SH-SY5Y (cell line): ENCODE data around the gene KLHL3.

Experiments
- GATA2 ChIP-seq: IDR thresholded peaks from 2 replicates; pipeline ENCODE4 v1.6.1; 2011; ENCODE audit warnings: mild to moderate bottlenecking, low read depth, low read length
- GATA3 ChIP-seq: IDR thresholded peaks from 2 replicates; pipeline ENCODE4 v1.6.1; 2011; ENCODE audit warnings: low read depth, mild to moderate bottlenecking, low read length, moderate library complexity

Gene KLHL3

GRCh38 chr5:137611794-137612435 is 124.0 kb downstream of the KLHL3 start:
- TF ChIP-seq GATA3: no peak
- no peak for TF ChIP-seq GATA2

DNA sequence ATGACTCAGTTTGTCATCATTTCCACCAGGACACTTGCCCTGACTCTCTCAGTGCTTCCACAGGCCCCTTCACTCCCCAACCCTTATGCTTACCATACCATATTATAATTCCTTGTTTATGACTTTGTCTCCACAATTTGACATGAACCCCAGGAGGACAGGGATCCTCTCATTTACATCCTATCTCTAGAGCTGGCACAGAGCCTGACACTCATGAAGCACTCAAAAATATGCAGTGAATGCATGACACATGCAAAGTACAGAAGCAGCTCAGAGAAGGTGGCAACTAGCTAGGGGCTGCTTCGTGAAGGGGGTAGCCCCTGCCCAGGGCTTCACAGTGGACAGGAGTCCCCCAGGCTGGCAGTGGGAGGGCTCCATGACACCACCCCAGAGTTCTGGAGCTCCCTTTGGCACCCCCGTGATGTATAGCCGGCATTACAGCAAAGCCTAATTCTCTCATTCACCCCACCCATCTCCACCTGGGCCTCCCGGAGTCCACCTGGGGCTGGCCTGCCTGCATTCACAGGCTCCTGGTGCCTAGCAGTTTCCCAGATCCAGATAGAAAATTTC is 124.8 kb downstream of the KLHL3 start:
- TF ChIP-seq GATA3 (no peak), GATA2 (no peak)

- TF ChIP-seq GATA3: no peak
- TF ChIP-seq GATA2: no peak
These were observed 125.3 kb downstream of the KLHL3 start for GRCh38 chr5:137610598-137610997.

- no peak for TF ChIP-seq GATA3
- no peak for TF ChIP-seq GATA2
These were observed 126.8 kb downstream of the KLHL3 start for GRCh38 chr5:137609127-137609526.

- TF ChIP-seq GATA2: no peak
- no peak for TF ChIP-seq GATA3
These were observed 128.1 kb downstream of the KLHL3 start for GRCh38 chr5:137607771-137608170.

DNA sequence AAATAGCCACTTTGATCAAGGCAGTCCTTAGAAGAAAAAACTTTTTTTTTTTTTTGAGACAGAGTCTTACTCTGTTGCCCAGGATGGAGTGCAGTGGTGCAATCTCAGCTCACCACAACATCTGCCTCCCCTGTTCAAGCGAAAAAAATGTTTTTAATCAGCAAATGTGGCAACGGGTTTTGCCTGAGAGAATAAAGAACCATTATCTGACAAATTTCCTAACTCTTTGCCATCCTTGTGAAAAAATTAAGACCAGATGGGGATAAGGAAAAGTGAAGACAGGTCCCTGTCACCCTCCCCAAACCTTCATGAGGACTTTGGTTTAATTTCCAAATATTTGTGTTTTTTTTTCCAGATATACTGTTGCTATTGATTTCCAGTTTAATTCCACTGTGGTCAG is 129.5 kb downstream of the KLHL3 start:
- TF ChIP-seq GATA2: no peak
- TF ChIP-seq GATA3: no peak

GRCh38 chr5:137605411-137605810 is 130.5 kb downstream of the KLHL3 start:
- TF ChIP-seq GATA3: no peak
- no peak for TF ChIP-seq GATA2

DNA sequence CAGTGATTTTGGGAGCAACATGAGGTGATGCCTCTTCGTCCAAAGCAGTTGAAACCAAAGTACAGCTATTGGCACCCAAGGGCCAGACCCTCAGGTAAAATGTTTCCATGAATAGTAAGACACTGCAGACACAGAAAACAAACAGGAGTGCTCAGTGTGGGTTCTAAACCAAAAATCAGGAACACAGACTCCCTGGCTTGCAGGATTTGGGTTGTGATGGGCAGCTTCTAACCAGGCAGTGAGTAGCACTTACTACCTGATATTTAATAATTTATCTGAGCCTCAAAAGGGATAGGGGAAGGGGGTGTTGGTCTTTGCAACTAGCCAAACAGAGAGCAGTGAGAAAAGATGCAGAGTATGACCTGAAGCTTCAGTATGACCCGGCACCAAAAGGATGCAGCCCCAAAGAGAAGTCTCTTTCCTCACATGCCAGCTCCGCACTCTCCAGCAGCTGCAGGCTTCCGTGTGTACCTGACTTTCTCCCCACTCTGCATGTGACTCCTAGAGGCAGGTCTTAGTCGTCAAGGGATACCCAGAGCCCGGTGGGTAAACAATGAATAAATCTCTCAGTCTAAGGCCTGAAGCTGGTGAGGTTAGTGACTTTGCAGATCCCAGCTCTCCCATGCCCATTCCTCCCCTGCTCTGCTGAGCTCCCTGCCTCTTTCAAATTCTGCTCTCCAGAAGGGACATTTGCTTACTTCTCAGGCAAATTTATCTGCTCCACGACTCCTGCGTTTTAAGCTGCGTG is 131.4 kb downstream of the KLHL3 start:
- no peak for TF ChIP-seq GATA3
- TF ChIP-seq GATA2: no peak

DNA sequence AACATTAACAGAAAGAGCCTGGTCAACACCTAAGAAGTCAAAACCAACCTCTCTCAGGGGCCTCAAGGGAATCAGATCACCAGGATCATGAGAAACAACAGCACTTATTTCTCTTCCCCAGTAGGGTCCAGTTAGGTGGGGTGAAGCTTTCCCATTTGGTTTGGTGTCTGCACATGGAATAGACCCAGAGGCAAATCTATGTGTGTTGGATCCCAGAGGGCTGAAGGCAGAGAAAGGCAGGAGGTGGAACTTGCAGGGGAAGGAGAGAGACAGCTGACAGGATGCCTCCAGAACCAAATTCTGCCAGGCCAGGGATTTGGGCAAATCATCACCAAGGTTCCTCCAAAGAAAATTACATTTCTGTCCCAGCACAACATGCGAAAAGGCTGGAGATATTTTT is 132.0 kb downstream of the KLHL3 start:
- TF ChIP-seq GATA2 (no peak), GATA3 (no peak)

GRCh38 chr5:137603356-137603755 is 132.5 kb downstream of the KLHL3 start:
- TF ChIP-seq GATA3: no peak
- TF ChIP-seq GATA2: no peak

DNA sequence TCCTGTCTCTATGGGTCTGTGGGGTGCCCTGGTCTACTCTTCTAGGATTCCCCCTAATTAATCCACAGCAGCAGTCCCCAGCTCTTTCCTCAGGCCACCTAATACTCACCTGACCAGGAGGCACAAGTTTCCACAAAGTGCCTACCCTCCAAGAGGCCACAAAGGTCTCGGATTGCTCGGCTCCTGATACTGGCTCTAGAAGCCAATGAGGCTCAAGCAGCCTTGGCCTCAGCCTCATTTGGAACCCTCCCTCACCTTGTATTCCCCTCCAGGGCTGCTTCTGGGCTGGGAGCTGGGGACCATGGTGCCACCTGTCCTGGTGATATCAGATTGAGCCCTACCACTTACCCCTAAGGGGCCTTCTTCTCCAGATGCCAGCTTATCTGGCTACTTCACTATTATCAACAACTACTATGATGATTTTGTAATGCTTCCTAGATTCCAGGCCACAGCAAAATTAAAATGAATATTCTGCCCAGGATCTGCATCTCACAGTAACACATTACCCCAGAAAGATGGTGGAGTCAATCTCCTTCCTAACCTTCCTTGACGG is 133.1 kb downstream of the KLHL3 start:
- peak; percentile 85 for TF ChIP-seq GATA2
- peak; percentile 65; the same call in 1 of the 2 replicates for TF ChIP-seq GATA3

- TF ChIP-seq GATA3: peak; percentile 88
- TF ChIP-seq GATA2: peak; percentile 94
These were observed 135.0 kb downstream of the KLHL3 start for GRCh38 chr5:137600721-137601360.

DNA sequence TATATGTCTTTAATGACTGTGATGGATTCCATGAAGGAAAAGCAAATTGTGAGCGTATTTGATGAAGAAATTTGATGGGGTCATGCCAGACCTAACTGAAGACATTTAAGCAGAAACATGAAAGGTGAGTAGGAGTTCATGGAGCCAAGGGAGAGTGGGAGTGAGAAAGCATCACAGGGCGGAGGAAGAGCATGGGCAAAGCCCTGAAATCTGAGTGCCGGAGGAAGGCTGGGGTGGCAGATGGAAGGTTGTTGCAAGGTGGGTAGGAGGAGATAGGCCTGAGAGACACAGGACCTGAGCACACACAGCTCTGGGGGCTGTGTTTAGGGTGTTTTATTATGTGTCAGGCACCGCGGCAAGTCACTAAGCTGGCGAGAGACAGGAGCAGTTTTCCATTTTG is 136.4 kb downstream of the KLHL3 start:
- TF ChIP-seq GATA3 (no peak), GATA2 (no peak)

GRCh38 chr5:137598399-137598798 is 137.5 kb downstream of the KLHL3 start:
- no peak for TF ChIP-seq GATA2
- no peak for TF ChIP-seq GATA3
